Loucy (cell line): Measurements from ENCODE around the gene SFTA2.

ENCODE experiments used
- EZH2phosphoT487 ChIP-seq: fragments of 200-600 bp; IDR thresholded peaks from 2 replicates; pipeline ENCODE4 v1.6.1; 2018; ENCODE audit warnings: antibody characterized with exemption, mild to moderate bottlenecking, moderate library complexity, borderline replicate concordance
- TF ChIP-seq, protein P1 (sequence below): fragments of 200-600 bp; sonication (generic); conservative IDR thresholded peaks from 2 replicates; pipeline ENCODE4 v1.5.1; 2014; ENCODE audit warnings: mild to moderate bottlenecking, antibody characterized with exemption, low read length

DNA sequence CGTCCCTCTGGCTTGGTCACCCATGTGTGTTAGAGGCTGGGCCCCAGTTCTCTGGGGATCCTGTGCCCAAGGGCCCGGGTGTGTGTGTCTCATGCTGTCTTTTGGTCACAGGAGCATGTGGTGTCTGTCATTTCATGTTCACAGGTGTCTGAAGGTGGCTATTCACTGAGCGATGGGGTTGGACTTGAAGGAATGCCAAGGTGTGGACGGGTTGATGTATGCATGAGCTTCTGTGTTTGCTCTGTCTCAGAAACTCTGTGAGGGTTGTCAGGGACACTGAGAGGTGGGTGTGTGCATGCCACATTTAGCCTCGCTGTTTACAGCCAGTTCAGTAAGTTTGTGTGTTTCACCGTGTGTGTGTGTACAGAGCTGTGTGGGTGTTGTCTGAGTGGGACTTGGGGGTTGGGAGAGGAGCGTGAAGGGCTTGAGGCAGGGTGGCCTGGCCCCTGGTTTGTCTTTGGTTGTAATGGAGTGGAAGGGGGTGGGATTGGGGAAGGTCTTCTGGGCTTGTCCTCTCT, 46.4 kb downstream of the SFTA2 start:
- TF ChIP-seq, protein P1, sequence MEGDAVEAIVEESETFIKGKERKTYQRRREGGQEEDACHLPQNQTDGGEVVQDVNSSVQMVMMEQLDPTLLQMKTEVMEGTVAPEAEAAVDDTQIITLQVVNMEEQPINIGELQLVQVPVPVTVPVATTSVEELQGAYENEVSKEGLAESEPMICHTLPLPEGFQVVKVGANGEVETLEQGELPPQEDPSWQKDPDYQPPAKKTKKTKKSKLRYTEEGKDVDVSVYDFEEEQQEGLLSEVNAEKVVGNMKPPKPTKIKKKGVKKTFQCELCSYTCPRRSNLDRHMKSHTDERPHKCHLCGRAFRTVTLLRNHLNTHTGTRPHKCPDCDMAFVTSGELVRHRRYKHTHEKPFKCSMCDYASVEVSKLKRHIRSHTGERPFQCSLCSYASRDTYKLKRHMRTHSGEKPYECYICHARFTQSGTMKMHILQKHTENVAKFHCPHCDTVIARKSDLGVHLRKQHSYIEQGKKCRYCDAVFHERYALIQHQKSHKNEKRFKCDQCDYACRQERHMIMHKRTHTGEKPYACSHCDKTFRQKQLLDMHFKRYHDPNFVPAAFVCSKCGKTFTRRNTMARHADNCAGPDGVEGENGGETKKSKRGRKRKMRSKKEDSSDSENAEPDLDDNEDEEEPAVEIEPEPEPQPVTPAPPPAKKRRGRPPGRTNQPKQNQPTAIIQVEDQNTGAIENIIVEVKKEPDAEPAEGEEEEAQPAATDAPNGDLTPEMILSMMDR, result no peak
- TF ChIP-seq EZH2phosphoT487, result no peak
